DMS53 (cell line): Measurements from ENCODE around the gene APOL6.
A peak's percentile ranks its signal among the peaks of the same experiment; 100 is the strongest.

ENCODE experiments used
- DNase-seq: peaks from one replicate; lab custom pipeline; 2025; lab: John Stamatoyannopoulos, UW

APOL6 gene

GRCh38 chr22:35648066-35649025, at the start of gene APOL6:
TSS of gene APOL6 (plus strand) at chr22:35648446. CDS start at chr22:35656426, 7,980 bp downstream.
- DNase-seq, result peak; percentile 45

- DNase-seq, result no peak
Observed at GRCh38 chr22:35599364-35599763, 48.9 kb upstream of the APOL6 start.

GRCh38 chr22:35600476-35600875, 47.8 kb upstream of the APOL6 start:
- DNase-seq, result no peak

GRCh38 chr22:35601013-35601580, 47.1 kb upstream of the APOL6 start:
- no peak for DNase-seq

GRCh38 chr22:35601743-35602615, 46.3 kb upstream of the APOL6 start:
- no peak for DNase-seq

GRCh38 chr22:35604621-35605368, 43.5 kb upstream of the APOL6 start:
- no peak for DNase-seq

GRCh38 chr22:35605369-35605680, 42.9 kb upstream of the APOL6 start:
- no peak for DNase-seq

GRCh38 chr22:35605851-35606481, 42.3 kb upstream of the APOL6 start:
- no peak for DNase-seq

- DNase-seq, result no peak
Observed at GRCh38 chr22:35606916-35607315, 41.3 kb upstream of the APOL6 start.

- DNase-seq, result no peak
Observed at GRCh38 chr22:35608088-35608487, 40.2 kb upstream of the APOL6 start.

- DNase-seq, result no peak
Observed at GRCh38 chr22:35609261-35609660, 39.0 kb upstream of the APOL6 start.

GRCh38 chr22:35609761-35610160, 38.5 kb upstream of the APOL6 start:
- DNase-seq, result no peak

- DNase-seq, result no peak
Observed at GRCh38 chr22:35610741-35611140, 37.5 kb upstream of the APOL6 start.

- no peak for DNase-seq
Observed at GRCh38 chr22:35611200-35611890, 36.9 kb upstream of the APOL6 start.

GRCh38 chr22:35611891-35612576, 36.2 kb upstream of the APOL6 start:
- no peak for DNase-seq

GRCh38 chr22:35612903-35613302, 35.3 kb upstream of the APOL6 start:
- DNase-seq, result no peak

- DNase-seq, result no peak
Observed at GRCh38 chr22:35614404-35614803, 33.8 kb upstream of the APOL6 start.

GRCh38 chr22:35615156-35615555, 33.1 kb upstream of the APOL6 start:
- DNase-seq, result no peak

GRCh38 chr22:35616043-35616442, 32.2 kb upstream of the APOL6 start:
- DNase-seq, result no peak

- no peak for DNase-seq
Observed at GRCh38 chr22:35617137-35617755, 31.0 kb upstream of the APOL6 start, which contains the start of gene MB. TSS of gene MB (minus strand) at chr22:35617329. CDS start at chr22:35617257, 72 bp downstream.
